Measurements from ENCODE around the gene ITGB1BP1.
A peak's percentile ranks its signal among the peaks of the same experiment; 100 is the strongest.

ITGB1BP1 gene

GRCh38 chr2:9423100-9423921 lies at the start of gene ITGB1BP1, which contains the start of gene CPSF3:
Gene ITGB1BP1 (minus strand): TSS chr2:9423528. CDS start chr2:9418697, 4,831 bp downstream.
Gene CPSF3 (plus strand): TSS chr2:9423654. CDS start chr2:9423774, 120 bp downstream.
- peak; percentile 97 for DNase-seq (ENCODE audit: low read depth)

- DNase-seq (ENCODE audit: low read depth) = no peak
These were observed 49.2 kb upstream of the ITGB1BP1 start for GRCh38 chr2:9472511-9472910.

- no peak for DNase-seq (ENCODE audit: low read depth)
These were observed 47.9 kb upstream of the ITGB1BP1 start for GRCh38 chr2:9471206-9471605.

- DNase-seq (ENCODE audit: low read depth) = no peak
These were observed 44.4 kb upstream of the ITGB1BP1 start for GRCh38 chr2:9467687-9468086.

GRCh38 chr2:9466147-9466683 lies 42.9 kb upstream of the ITGB1BP1 start:
- DNase-seq (ENCODE audit: low read depth) = no peak

- DNase-seq (ENCODE audit: low read depth) = no peak
These were observed 41.8 kb upstream of the ITGB1BP1 start for GRCh38 chr2:9465170-9465569.

GRCh38 chr2:9463698-9464034 lies 40.3 kb upstream of the ITGB1BP1 start:
- peak; percentile 53 for DNase-seq (ENCODE audit: low read depth)

GRCh38 chr2:9462886-9463697 lies 39.8 kb upstream of the ITGB1BP1 start:
- DNase-seq (ENCODE audit: low read depth) = no peak

GRCh38 chr2:9462313-9462712 lies 39.0 kb upstream of the ITGB1BP1 start:
- DNase-seq (ENCODE audit: low read depth) = no peak

- DNase-seq (ENCODE audit: low read depth) = no peak
These were observed 37.8 kb upstream of the ITGB1BP1 start for GRCh38 chr2:9461079-9461478.

GRCh38 chr2:9460441-9461017 lies 37.2 kb upstream of the ITGB1BP1 start:
- no peak for DNase-seq (ENCODE audit: low read depth)

GRCh38 chr2:9451231-9451630 lies 27.9 kb upstream of the ITGB1BP1 start:
- no peak for DNase-seq (ENCODE audit: low read depth)

GRCh38 chr2:9445089-9445488 lies 21.8 kb upstream of the ITGB1BP1 start:
- no peak for DNase-seq (ENCODE audit: low read depth)

- no peak for DNase-seq (ENCODE audit: low read depth)
These were observed 20.2 kb upstream of the ITGB1BP1 start for GRCh38 chr2:9443526-9443925.

GRCh38 chr2:9441556-9441955 lies 18.2 kb upstream of the ITGB1BP1 start:
- DNase-seq (ENCODE audit: low read depth) = peak; percentile 7

- DNase-seq (ENCODE audit: low read depth) = peak; percentile 88
These were observed 16.9 kb upstream of the ITGB1BP1 start for GRCh38 chr2:9440058-9440727.

GRCh38 chr2:9439536-9439935 lies 16.2 kb upstream of the ITGB1BP1 start:
- peak; percentile 63 for DNase-seq (ENCODE audit: low read depth)

- DNase-seq (ENCODE audit: low read depth) = no peak
These were observed 11.2 kb upstream of the ITGB1BP1 start for GRCh38 chr2:9434489-9434888.

- DNase-seq (ENCODE audit: low read depth) = peak; percentile 66
These were observed 7.3 kb upstream of the ITGB1BP1 start for GRCh38 chr2:9430316-9431293.

GRCh38 chr2:9428965-9429577 lies 5.7 kb upstream of the ITGB1BP1 start:
- DNase-seq (ENCODE audit: low read depth) = no peak
